Effector memory CD4-positive, alpha-beta T cell (primary cell): ENCODE measurements around the gene SDR39U1.
"Not testable (repeated sequence)": the region's sequence is repeated elsewhere in the genome, so short reads cannot be mapped to it uniquely, and the experiment has no call there.

Experiments
- DNase-seq, 3 donors: peaks; one replicate each; pipeline ENCODE4 v3.0.0-alpha.2; 2020
- H3K27ac ChIP-seq: 2 replicates; pipeline ENCODE4 v1.7.0; 2013; ENCODE audit warnings: mild to moderate bottlenecking, low read length, moderate library complexity; ENCODE audit not compliant: insufficient read depth, poor library complexity, severe bottlenecking
- H3K27me3 ChIP-seq: replicated peaks from 2 replicates; pipeline ENCODE4 v1.7.0; 2013; ENCODE audit warnings: mild to moderate bottlenecking, low read length; ENCODE audit not compliant: insufficient read depth, control insufficient read depth, poor library complexity, severe bottlenecking
- H3K36me3 ChIP-seq: 2 replicates; pipeline ENCODE4 v1.7.0; 2013; ENCODE audit warnings: mild to moderate bottlenecking, low read length, moderate library complexity; ENCODE audit not compliant: control insufficient read depth, insufficient read depth
- H3K4me1 ChIP-seq: 2 replicates; pipeline ENCODE4 v1.7.0; 2013; ENCODE audit warnings: low read length, mild to moderate bottlenecking; ENCODE audit not compliant: control insufficient read depth, insufficient read depth, poor library complexity, severe bottlenecking
- H3K4me3 ChIP-seq: 2 replicates; pipeline ENCODE4 v1.7.0; 2013; ENCODE audit warnings: low read length, low read depth, mild to moderate bottlenecking; ENCODE audit not compliant: insufficient read depth, poor library complexity, severe bottlenecking
- H3K9me3 ChIP-seq: 2 replicates; pipeline ENCODE4 v1.7.0; 2013; ENCODE audit warnings: mild to moderate bottlenecking, low read length, moderate library complexity; ENCODE audit not compliant: control insufficient read depth
- total RNA-seq, 3 donors: gene quantifications; one replicate each; lab custom pipeline; 2026; lab: John Stamatoyannopoulos, UW

Gene SDR39U1, protein sequence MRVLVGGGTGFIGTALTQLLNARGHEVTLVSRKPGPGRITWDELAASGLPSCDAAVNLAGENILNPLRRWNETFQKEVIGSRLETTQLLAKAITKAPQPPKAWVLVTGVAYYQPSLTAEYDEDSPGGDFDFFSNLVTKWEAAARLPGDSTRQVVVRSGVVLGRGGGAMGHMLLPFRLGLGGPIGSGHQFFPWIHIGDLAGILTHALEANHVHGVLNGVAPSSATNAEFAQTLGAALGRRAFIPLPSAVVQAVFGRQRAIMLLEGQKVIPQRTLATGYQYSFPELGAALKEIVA
- total RNA-seq: 43.2 to 50.0 (median 49.5) reads per million in 3 donors

DNA sequence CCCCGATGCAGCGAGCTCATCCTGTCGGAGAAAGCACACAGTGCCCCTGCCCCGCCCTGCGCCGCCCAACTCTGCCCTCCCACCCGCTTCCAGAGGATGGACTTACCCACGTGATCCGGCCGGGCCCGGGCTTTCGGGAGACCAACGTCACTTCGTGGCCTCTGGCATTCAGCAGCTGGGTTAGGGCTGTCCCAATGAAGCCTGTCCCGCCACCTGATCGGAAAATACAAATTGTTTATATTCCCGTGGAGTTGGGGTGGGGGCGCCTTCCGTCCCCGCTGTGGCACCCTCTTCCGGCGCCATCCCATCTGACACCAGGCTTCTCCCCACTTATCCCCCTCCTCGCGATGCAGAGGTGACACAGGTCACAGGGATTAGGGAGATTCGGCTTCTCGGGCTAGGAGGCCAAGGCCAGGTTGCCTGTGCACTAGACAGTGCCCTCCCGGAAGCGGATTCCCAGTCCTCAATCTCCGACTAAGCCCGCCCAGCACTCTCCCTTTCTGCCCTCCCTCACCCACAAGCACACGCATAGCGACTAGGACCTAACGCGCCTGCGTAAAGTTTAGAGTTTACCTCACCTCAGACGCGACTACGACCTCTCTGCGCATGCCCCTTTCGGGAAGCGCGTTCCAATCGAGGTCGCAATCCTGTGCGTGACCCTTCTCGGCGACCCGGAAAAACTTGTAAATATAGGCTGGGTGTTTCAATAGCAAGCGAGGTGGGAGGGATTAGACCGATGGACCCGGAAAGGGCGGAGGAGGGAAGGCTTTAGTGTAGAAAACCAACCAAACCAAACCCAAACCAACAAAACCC, at the start of gene SDR39U1:
SDR39U1 (minus strand) TSS at position 537 of the 813 bp plus-strand sequence; CDS start at position 530, 7 bp downstream.
- Histone ChIP-seq H3K27me3 (no peaks in the 10 kb centered on the region), H3K36me3 (peaks cover 27% of the 10 kb centered on the region), H3K27ac (peak within 1 kb of the TSS; percentile 96), H3K9me3 (no peaks in the 10 kb centered on the region), H3K4me1 (peaks cover 8% of the 10 kb centered on the region), H3K4me3 (peak within 1 kb of the TSS; percentile 89)
- peak; percentile 94 to 96 (median 96) for DNase-seq

DNA sequence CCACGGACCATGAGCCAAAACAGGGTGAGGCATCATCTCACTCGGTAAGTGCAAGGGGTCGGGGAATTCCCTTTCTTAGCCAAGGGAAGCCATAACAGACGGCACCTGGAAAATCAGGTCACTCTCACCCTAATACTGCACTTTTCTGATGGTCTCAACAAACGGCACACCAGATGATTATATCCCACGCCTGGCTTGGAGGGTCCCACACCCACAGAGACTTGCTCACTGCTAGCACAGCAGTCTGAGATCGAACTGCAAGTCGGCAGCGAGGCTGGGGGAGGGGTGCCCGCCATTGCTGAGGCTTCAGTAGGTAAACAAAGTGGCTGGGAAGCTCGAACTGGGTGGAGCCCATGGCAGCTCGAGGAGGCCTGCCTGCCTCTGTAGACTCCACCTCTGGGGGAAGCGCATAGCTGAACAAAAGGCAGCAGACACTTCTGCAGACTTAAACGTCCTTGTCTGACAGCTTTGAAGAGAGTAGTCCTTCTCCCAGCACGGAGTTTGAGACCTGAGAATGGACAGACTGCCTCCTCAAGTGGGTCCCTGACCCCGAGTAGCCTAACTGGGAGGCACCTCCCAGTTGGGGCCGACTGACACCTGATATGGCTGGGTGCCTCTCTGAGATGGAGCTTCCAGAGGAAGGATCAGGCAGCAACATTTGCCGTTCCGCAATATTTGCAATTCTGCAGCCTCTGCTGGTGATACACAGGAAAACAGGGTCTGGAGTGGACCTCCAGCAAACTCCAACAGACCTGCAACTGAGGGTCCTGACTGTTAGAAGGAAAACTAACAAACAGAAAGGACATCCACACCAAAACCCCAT, 49.2 kb upstream of the SDR39U1 start:
- H3K36me3 ChIP-seq, H3K4me1 ChIP-seq, H3K27ac ChIP-seq, H3K27me3 ChIP-seq, DNase-seq, H3K9me3 ChIP-seq, H3K4me3 ChIP-seq: not testable (repeated sequence)

DNA sequence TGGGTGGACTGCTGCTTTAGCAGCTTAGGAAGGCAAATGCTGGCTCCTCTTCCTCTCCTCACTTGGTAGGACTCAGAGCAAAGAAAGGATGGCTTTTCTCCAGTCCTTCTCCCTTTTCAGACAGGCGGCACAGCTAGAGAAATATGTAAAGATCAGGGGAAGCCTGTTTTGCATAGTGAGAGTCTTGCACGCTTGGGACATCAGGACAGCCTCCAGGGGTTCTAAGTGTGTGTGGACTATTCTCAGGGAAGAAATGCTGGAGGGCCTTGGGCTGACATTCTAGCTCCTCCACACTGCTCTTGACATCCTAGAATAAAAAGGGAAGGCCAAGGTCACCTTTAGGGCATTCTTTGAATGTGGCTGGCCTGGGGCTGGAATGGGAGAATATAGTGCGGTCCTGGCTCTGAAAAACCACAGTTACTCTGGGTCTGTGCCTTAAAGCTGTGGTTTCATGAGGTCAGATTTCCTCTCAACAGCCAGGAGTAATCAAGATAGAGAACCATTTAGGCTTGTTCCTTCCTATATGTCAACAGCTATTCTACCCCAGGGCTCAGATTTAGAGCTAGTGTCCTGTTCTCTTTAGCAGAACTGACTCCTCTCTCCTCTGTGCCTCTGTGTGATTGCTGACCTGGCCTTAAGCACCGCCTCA, 41.2 kb upstream of the SDR39U1 start:
- H3K9me3 ChIP-seq: no peaks in the 10 kb centered on the region
- H3K4me3 ChIP-seq: no peak overlapping the region
- H3K36me3 ChIP-seq: no peaks in the 10 kb centered on the region
- H3K27me3 ChIP-seq: no peaks in the 10 kb centered on the region
- no peak for DNase-seq
- H3K27ac ChIP-seq: no peak overlapping the region
- peaks cover 7% of the 10 kb centered on the region for H3K4me1 ChIP-seq

DNA sequence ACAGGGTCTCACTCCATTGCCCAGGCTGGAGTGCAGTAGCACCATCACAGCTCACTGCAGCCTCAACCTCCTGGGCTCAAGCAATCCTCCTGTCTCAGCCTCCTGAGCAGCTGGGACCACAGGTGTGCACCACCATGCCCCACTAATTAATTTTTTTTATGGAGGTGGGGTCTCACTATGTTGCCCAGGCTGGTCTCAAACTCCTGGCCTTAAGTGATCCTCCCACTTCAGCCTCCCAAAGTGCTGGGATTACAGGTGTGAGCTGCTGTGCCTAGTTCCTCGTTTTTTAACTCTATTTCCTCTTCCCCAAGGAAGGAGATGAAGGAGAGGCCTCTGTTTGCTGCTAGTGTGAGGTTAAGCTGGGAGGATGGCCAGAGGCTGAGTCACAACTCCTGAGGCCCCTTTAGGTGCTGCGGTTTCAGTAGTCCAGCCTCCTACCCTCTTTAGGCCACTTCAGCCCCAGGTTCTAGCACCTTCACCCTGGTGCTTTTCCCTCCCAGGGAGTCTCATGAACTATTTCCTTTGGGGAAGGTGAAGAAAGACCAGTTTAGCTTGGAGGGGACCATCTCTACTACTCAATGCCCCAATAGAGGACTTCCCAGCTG, 40.2 kb upstream of the SDR39U1 start:
- not testable (repeated sequence) for H3K9me3 ChIP-seq, H3K27ac ChIP-seq, H3K36me3 ChIP-seq, H3K4me1 ChIP-seq, H3K27me3 ChIP-seq, H3K4me3 ChIP-seq, DNase-seq

DNA sequence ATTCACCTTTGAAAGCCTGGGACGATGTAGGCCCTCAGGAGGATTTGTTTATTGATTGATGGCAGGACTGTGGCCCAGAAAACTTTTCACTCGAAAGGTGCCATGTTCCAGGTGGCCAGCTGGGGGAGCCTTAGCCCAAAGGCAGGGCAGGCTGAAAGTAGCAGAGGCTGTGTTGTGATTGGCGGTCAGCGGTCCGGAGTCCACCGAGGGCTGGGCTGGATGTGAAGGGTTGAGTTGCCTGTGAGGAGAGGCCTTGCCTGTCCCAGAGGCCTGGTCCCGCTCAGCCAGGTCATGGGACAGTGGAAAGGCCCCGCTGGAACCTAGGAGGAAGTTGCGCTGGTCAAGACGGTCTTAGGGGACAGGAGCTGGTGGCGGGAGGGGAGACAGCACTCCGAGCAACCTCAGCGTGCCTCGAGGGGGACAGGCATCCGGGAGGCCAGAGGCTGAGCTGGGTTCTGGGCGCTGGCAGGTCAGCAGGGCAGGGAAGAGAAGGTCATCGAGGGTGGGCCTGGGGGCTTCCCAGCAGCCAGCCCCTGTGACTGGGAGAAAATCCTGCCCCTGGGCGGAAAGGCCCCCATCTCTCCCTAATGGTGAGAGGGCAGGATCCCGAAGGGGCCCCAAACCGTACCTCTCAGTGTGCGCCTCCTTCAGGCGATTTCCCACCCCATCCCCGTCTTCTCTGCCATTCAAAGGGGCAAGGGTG, 39.2 kb upstream of the SDR39U1 start:
- Histone ChIP-seq H3K4me1 (peaks cover 7% of the 10 kb centered on the region), H3K9me3 (no peaks in the 10 kb centered on the region), H3K36me3 (no peaks in the 10 kb centered on the region), H3K27me3 (no peaks in the 10 kb centered on the region), H3K4me3 (no peak overlapping the region), H3K27ac (no peak overlapping the region)
- peak in 1 of 3 donors; percentile 14 for DNase-seq

DNA sequence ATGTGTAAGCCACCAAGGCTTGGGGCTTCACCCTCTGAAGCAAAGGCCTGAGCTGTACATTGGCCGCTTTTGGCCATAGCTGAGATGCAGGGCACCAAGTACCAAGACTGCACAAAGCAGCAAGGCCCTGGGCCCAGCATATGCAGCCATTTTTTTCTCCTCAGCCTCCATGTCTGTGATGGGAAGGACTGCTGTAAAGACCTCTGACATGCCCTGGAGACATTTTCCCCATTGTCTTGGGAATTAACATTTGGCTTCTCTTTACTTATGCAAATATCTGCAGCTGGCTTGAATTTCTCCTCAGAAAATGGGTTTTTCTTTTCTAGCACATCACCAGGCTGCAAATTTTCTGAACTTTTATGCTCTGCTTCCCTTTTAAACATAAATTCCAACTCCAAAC, 37.4 kb upstream of the SDR39U1 start:
- not testable (repeated sequence) for H3K4me1 ChIP-seq, H3K36me3 ChIP-seq, H3K27ac ChIP-seq, H3K9me3 ChIP-seq, H3K4me3 ChIP-seq, DNase-seq, H3K27me3 ChIP-seq

DNA sequence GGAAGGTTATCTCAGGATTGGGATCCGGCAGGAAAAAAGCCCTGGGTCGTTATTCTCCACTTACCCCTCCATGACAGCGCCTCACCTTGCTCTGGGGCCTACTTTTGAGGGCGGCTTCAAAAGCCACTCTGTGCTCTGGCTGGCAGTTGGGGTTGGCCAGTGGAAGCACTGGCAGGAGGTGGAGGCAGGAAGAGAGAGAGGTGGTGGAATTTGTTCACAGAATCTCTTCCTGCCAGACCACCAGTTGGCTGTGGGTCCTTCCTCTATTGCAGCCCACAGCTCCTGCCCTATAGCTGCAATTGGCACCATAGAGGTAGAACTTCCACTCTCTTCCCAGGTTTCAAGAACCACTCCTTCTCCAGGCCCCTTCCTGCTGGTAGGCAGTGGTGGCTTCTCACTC, 32.7 kb upstream of the SDR39U1 start:
- no peak for DNase-seq
- Histone ChIP-seq H3K4me1 (no peaks in the 10 kb centered on the region), H3K27me3 (no peaks in the 10 kb centered on the region), H3K9me3 (no peaks in the 10 kb centered on the region), H3K27ac (no peak overlapping the region), H3K4me3 (no peak overlapping the region), H3K36me3 (no peaks in the 10 kb centered on the region)

DNA sequence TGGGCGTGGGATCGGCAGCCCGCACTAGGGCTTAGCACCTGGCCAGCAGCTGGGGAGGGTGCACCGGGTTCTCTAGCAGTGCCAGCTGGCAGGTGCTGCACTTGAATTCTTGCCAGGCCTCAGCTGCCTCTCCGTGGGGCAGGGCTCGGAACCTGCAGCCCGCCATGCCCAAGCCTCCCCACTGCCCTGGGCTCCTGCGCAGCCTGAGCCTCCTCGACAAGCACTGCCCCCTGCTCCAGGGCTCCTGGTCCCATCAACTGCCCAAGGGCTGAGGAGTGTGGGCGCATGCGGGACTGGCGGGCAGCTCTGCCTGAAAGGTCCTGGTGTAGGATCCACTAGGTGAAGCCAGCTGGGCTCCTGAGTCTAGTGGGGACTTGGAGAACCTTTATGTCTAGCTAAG, 30.6 kb upstream of the SDR39U1 start:
- no peak for DNase-seq
- Histone ChIP-seq H3K4me1 (no peaks in the 10 kb centered on the region), H3K4me3 (no peak overlapping the region), H3K27me3 (no peaks in the 10 kb centered on the region), H3K27ac (no peak overlapping the region), H3K36me3 (no peaks in the 10 kb centered on the region), H3K9me3 (no peaks in the 10 kb centered on the region)

DNA sequence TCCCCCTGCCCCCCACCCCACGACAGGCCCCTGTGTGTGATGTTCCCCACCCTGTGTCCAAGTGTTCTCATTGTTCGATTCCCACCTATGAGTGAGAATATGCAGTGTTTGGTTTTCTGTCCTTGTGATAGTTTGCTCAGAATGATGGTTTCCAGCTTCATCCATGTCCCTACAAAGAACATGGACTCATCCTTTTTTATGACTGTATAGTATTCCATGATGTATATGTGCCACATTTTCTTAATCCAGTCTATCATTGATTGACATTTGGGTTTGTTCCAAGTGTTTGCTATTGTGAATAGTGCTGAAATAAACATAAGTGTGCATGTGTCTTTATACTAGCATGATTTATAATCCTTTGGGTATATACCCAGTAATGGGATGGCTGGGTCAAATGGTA, 27.9 kb upstream of the SDR39U1 start:
- DNase-seq, H3K4me1 ChIP-seq, H3K36me3 ChIP-seq, H3K4me3 ChIP-seq, H3K9me3 ChIP-seq, H3K27me3 ChIP-seq, H3K27ac ChIP-seq: not testable (repeated sequence)
